Measurements from ENCODE around the gene FOCAD. TPM values are rescaled to one million over a fixed set of nuclear protein-coding genes. Genes with fewer than 3 reads are reported as not detected.

The FOCAD gene
- total RNA-seq, 1 experiment from 2014 or later = 54.1 TPM

- no peak for DNase-seq (ENCODE audit: low read depth)
Observed at GRCh38 chr9:20880271-20880670, 196.2 kb downstream of the FOCAD start.

- no peak for DNase-seq (ENCODE audit: low read depth)
Observed at GRCh38 chr9:20880675-20881074, 196.6 kb downstream of the FOCAD start.

GRCh38 chr9:20884985-20885593 is 201.0 kb downstream of the FOCAD start:
- peak; percentile 42 for DNase-seq (ENCODE audit: low read depth)

GRCh38 chr9:20898885-20899554 is 215.0 kb downstream of the FOCAD start:
- peak; percentile 14 for DNase-seq (ENCODE audit: low read depth)

- no peak for DNase-seq (ENCODE audit: low read depth)
Observed at GRCh38 chr9:20903212-20903611, 219.2 kb downstream of the FOCAD start.

GRCh38 chr9:20904995-20905394 is 220.9 kb downstream of the FOCAD start:
- no peak for DNase-seq (ENCODE audit: low read depth)

GRCh38 chr9:20906326-20906725 is 222.3 kb downstream of the FOCAD start:
- DNase-seq (ENCODE audit: low read depth) = no peak

GRCh38 chr9:20908461-20908860 is 224.4 kb downstream of the FOCAD start:
- no peak for DNase-seq (ENCODE audit: low read depth)

GRCh38 chr9:20914556-20914955 is 230.5 kb downstream of the FOCAD start:
- peak; percentile 64 for DNase-seq (ENCODE audit: low read depth)

- DNase-seq (ENCODE audit: low read depth) = peak; percentile 6
Observed at GRCh38 chr9:20921362-20921761, 237.3 kb downstream of the FOCAD start.

- DNase-seq (ENCODE audit: low read depth) = no peak
Observed at GRCh38 chr9:20925256-20926045, 241.4 kb downstream of the FOCAD start.

GRCh38 chr9:20929276-20929675 is 245.2 kb downstream of the FOCAD start:
- no peak for DNase-seq (ENCODE audit: low read depth)

- no peak for DNase-seq (ENCODE audit: low read depth)
Observed at GRCh38 chr9:20930836-20931235, 246.8 kb downstream of the FOCAD start.

- DNase-seq (ENCODE audit: low read depth) = no peak
Observed at GRCh38 chr9:20940447-20941173, 256.6 kb downstream of the FOCAD start.

- DNase-seq (ENCODE audit: low read depth) = peak; percentile 59
Observed at GRCh38 chr9:20941174-20941690, 257.2 kb downstream of the FOCAD start.

GRCh38 chr9:20944507-20944906 is 260.4 kb downstream of the FOCAD start:
- no peak for DNase-seq (ENCODE audit: low read depth)

GRCh38 chr9:20945269-20945668 is 261.2 kb downstream of the FOCAD start:
- DNase-seq (ENCODE audit: low read depth) = no peak

- no peak for DNase-seq (ENCODE audit: low read depth)
Observed at GRCh38 chr9:20945856-20946255, 261.8 kb downstream of the FOCAD start.

GRCh38 chr9:20948703-20949102 is 264.6 kb downstream of the FOCAD start:
- DNase-seq (ENCODE audit: low read depth) = no peak

GRCh38 chr9:20950707-20951106 is 266.6 kb downstream of the FOCAD start:
- DNase-seq (ENCODE audit: low read depth) = no peak

GRCh38 chr9:20962536-20963225 is 278.6 kb downstream of the FOCAD start:
- no peak for DNase-seq (ENCODE audit: low read depth)
